Activated naive CD8-positive, alpha-beta T cell (primary cell): Measurements from ENCODE around the gene LPCAT1.

ENCODE experiments used
- H3K27ac Mint-ChIP-seq: one replicate; pipeline ENCODE4 v1.8.0; 2021; ENCODE audit warnings: mixed read lengths
- H3K27me3 Mint-ChIP-seq: one replicate; pipeline ENCODE4 v1.8.0; 2021; ENCODE audit warnings: mixed read lengths
- H3K36me3 Mint-ChIP-seq: one replicate; pipeline ENCODE4 v1.8.0; 2021; ENCODE audit warnings: mixed read lengths
- H3K4me1 Mint-ChIP-seq: one replicate; pipeline ENCODE4 v1.8.0; 2021; ENCODE audit warnings: low read depth, mixed read lengths
- H3K4me3 Mint-ChIP-seq: one replicate; pipeline ENCODE4 v1.8.0; 2021; ENCODE audit warnings: mild to moderate bottlenecking, mixed read lengths
- H3K9me3 Mint-ChIP-seq: one replicate; pipeline ENCODE4 v1.8.0; 2021; ENCODE audit warnings: low read depth, mixed read lengths

The LPCAT1 gene

GRCh38 chr5:1443171-1443570 lies 80.6 kb downstream of the LPCAT1 start:
- no peak overlapping the region for H3K27ac Mint-ChIP-seq
- H3K4me3 Mint-ChIP-seq = no peak overlapping the region
- peaks cover 8% of the 10 kb centered on the region for H3K36me3 Mint-ChIP-seq
- peaks cover 23% of the 10 kb centered on the region for H3K4me1 Mint-ChIP-seq
- H3K9me3 Mint-ChIP-seq = peaks cover 8% of the 10 kb centered on the region
- H3K27me3 Mint-ChIP-seq = peaks cover 28% of the 10 kb centered on the region

GRCh38 chr5:1442222-1443145 lies 81.3 kb downstream of the LPCAT1 start:
- peaks cover 8% of the 10 kb centered on the region for H3K9me3 Mint-ChIP-seq
- no peak overlapping the region for H3K4me3 Mint-ChIP-seq
- peaks cover 28% of the 10 kb centered on the region for H3K27me3 Mint-ChIP-seq

GRCh38 chr5:1441166-1441865 lies 82.4 kb downstream of the LPCAT1 start:
- H3K36me3 Mint-ChIP-seq = peaks cover 8% of the 10 kb centered on the region
- peaks cover 6% of the 10 kb centered on the region for H3K4me1 Mint-ChIP-seq
- peaks cover 8% of the 10 kb centered on the region for H3K9me3 Mint-ChIP-seq
- H3K27ac Mint-ChIP-seq = no peak overlapping the region
- no peak overlapping the region for H3K4me3 Mint-ChIP-seq
- peaks cover 28% of the 10 kb centered on the region for H3K27me3 Mint-ChIP-seq

More at GRCh38 chr5:1442222-1443145, 81.3 kb downstream of the LPCAT1 start:
- H3K4me1 Mint-ChIP-seq = peaks cover 16% of the 10 kb centered on the region
- H3K36me3 Mint-ChIP-seq = peaks cover 8% of the 10 kb centered on the region
- no peak overlapping the region for H3K27ac Mint-ChIP-seq

GRCh38 chr5:1440098-1440493 lies 83.7 kb downstream of the LPCAT1 start:
- Mint-ChIP-seq H3K4me3 (no peak overlapping the region), H3K27ac (no peak overlapping the region), H3K9me3 (peaks cover 8% of the 10 kb centered on the region), H3K27me3 (peaks cover 28% of the 10 kb centered on the region), H3K36me3 (peaks cover 8% of the 10 kb centered on the region), H3K4me1 (peaks cover 6% of the 10 kb centered on the region)

- Mint-ChIP-seq H3K9me3 (peaks cover 8% of the 10 kb centered on the region), H3K27ac (no peak overlapping the region), H3K4me1 (peaks cover 6% of the 10 kb centered on the region), H3K36me3 (peaks cover 8% of the 10 kb centered on the region), H3K27me3 (peaks cover 28% of the 10 kb centered on the region), H3K4me3 (no peak overlapping the region)
Observed at GRCh38 chr5:1439388-1440097, 84.2 kb downstream of the LPCAT1 start.

GRCh38 chr5:1438871-1439270 lies 84.9 kb downstream of the LPCAT1 start:
- Mint-ChIP-seq H3K9me3 (peaks cover 8% of the 10 kb centered on the region), H3K4me1 (peaks cover 1% of the 10 kb centered on the region), H3K36me3 (peaks cover 8% of the 10 kb centered on the region), H3K4me3 (no peak overlapping the region), H3K27ac (no peak overlapping the region), H3K27me3 (peaks cover 23% of the 10 kb centered on the region)

- Mint-ChIP-seq H3K9me3 (peaks cover 8% of the 10 kb centered on the region), H3K27me3 (peaks cover 18% of the 10 kb centered on the region), H3K4me3 (no peak overlapping the region), H3K27ac (no peak overlapping the region), H3K4me1 (no peaks in the 10 kb centered on the region), H3K36me3 (peaks cover 8% of the 10 kb centered on the region)
Observed at GRCh38 chr5:1437876-1438559, 85.7 kb downstream of the LPCAT1 start.

GRCh38 chr5:1437226-1437829 lies 86.4 kb downstream of the LPCAT1 start:
- no peak overlapping the region for H3K27ac Mint-ChIP-seq

GRCh38 chr5:1436681-1437080 lies 87.1 kb downstream of the LPCAT1 start:
- Mint-ChIP-seq H3K36me3 (peaks cover 8% of the 10 kb centered on the region), H3K4me1 (no peaks in the 10 kb centered on the region), H3K9me3 (peaks cover 8% of the 10 kb centered on the region), H3K4me3 (no peak overlapping the region), H3K27ac (no peak overlapping the region), H3K27me3 (peaks cover 15% of the 10 kb centered on the region)

More at GRCh38 chr5:1437226-1437829, 86.4 kb downstream of the LPCAT1 start:
- Mint-ChIP-seq H3K4me3 (no peak overlapping the region), H3K27me3 (peaks cover 15% of the 10 kb centered on the region), H3K36me3 (peaks cover 8% of the 10 kb centered on the region), H3K9me3 (peaks cover 8% of the 10 kb centered on the region), H3K4me1 (no peaks in the 10 kb centered on the region)

GRCh38 chr5:1436036-1436435 lies 87.7 kb downstream of the LPCAT1 start:
- H3K36me3 Mint-ChIP-seq = peaks cover 8% of the 10 kb centered on the region
- H3K4me3 Mint-ChIP-seq = no peak overlapping the region
- H3K27ac Mint-ChIP-seq = no peak overlapping the region
- no peaks in the 10 kb centered on the region for H3K4me1 Mint-ChIP-seq
- peaks cover 14% of the 10 kb centered on the region for H3K27me3 Mint-ChIP-seq
- peaks cover 8% of the 10 kb centered on the region for H3K9me3 Mint-ChIP-seq

- H3K4me3 Mint-ChIP-seq = no peak overlapping the region
- H3K27ac Mint-ChIP-seq = no peak overlapping the region
- H3K36me3 Mint-ChIP-seq = peaks cover 5% of the 10 kb centered on the region
- peaks cover 10% of the 10 kb centered on the region for H3K27me3 Mint-ChIP-seq
- H3K9me3 Mint-ChIP-seq = peaks cover 5% of the 10 kb centered on the region
- no peaks in the 10 kb centered on the region for H3K4me1 Mint-ChIP-seq
Observed at GRCh38 chr5:1435369-1435768, 88.4 kb downstream of the LPCAT1 start.

GRCh38 chr5:1432296-1432695 lies 91.5 kb downstream of the LPCAT1 start:
- peaks cover 14% of the 10 kb centered on the region for H3K9me3 Mint-ChIP-seq
- no peaks in the 10 kb centered on the region for H3K4me1 Mint-ChIP-seq
- H3K27ac Mint-ChIP-seq = no peak overlapping the region
- peaks cover 8% of the 10 kb centered on the region for H3K36me3 Mint-ChIP-seq
- peaks cover 1% of the 10 kb centered on the region for H3K27me3 Mint-ChIP-seq
- no peak overlapping the region for H3K4me3 Mint-ChIP-seq

GRCh38 chr5:1431896-1432295 lies 91.9 kb downstream of the LPCAT1 start:
- H3K27me3 Mint-ChIP-seq = peaks cover 1% of the 10 kb centered on the region
- peaks cover 18% of the 10 kb centered on the region for H3K9me3 Mint-ChIP-seq
- no peak overlapping the region for H3K27ac Mint-ChIP-seq
- H3K4me3 Mint-ChIP-seq = no peak overlapping the region
- no peaks in the 10 kb centered on the region for H3K4me1 Mint-ChIP-seq
- peaks cover 8% of the 10 kb centered on the region for H3K36me3 Mint-ChIP-seq
